GM18502 (cell line): ENCODE results near the gene LRRC59.
"Not testable (repeated sequence)": the region's sequence is repeated elsewhere in the genome, so short reads cannot be mapped to it uniquely, and the experiment has no call there.

ENCODE experiments used
- ATAC-seq: cut with Tn5 transposase; IDR thresholded peaks from one replicate; pipeline ENCODE4 v1.9.1; 2021; ENCODE audit warnings: mild to moderate bottlenecking; ENCODE audit not compliant: unreplicated experiment, poor library complexity

Gene LRRC59

DNA sequence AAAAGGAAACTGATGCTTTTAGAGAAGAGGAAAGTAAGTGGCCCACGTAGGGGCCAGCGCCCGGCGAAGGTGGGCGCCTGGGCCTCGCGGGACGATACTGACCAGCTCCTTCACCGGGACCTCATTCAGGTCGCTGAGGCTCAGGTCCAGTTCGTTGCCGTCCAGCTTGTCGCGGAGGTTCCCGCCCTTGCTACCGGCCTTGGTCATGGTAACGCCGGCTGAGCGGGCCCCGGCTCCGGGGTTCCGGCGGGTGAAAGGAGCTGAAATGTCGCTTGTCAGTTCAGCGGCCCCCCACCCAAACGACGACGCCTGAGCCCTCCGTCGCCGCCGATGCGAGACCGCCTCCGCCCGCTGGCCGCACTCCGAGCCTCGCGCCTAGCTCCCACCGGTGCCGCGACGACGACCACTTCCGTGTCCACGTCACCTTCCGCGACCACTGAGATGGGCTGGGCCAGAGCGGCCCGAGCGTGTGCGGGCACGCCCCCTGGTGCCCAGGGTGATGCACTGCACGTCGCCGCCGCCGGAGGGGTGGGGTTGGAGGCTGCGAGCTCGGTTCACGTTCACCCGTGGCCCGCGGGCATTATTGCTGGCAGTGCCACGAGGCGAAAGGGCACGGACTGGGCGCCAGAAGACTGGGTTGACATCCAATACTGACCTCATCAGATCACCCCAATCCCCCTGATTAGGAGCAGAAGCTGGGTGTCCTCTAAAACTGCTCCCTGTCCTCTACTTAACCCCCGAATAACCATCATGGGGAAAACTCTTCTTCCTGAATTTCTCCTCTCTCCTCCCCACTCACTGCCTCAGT, at the start of gene LRRC59:
Gene LRRC59, minus strand, starts transcription at position 413 of the 808 bp plus-strand sequence. Its CDS starts 206 bp downstream, at position 207.
- ATAC-seq = peak; percentile 96

DNA sequence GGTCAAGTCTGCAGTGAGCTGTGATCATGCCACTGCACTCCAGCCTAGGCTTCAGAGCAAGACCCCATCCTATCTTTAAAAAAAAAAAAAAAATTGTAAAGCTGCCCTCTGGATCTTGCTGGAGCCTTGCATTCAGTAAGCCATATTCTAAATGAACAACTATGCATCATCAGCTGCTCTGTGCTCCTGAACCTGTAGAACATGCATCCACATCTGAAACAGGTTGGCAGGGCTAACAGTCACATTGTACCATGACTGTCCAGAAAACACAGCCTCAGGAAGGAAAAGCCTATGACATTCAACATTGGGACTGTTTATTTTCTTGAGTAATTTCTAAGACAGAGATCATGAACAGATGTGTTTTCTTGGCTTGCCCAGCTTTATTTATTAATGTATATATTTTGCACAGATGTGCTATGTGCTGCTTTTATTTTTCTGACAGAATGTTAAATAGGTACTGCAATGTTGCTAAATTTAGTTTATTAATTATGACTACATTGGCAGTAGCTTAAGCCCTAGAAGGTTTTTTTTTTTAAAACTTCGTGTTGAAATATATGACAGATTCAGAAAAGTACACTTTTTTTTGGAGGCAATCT, 48.5 kb upstream of the LRRC59 start:
- no peak for ATAC-seq

DNA sequence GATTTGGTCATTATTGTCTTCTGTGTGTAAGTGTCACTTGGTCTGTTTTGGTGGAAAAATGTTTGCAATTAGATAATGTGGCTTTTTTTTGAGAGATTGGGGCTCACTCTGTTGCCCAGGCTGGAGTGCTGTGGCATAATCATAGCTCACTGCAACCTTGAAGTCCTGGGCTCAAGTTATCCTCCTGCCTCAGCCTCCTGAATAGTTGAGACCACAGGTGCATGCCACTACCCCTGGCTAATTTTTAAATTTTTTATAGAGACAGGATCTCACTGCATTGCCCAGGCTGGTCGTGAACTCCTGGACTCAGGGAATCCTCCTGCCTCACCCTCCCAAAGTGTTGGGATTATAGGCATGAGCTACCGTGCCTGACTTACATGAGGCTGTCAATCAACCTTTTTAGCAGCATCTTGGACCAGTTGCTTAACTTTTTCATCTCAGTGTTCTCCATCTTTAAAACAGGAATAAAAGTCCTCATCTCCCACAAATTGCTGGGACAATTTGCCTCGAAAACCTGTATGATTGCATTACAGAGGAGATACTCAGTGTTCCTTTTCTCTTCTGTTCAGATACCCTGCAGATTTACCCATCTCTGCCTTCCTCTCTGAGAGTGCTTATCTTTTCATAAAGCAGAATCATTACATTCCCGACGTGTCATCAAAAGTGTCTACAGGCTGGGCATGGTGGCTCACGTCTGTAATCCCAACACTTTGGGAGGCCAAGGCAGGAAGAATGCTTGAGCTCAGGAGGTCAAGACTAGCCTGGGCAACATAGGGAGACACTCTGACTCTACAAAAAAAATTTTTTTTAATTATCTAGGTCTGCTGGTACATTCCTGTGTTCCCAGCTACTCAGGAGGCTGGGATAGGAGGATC, 47.8 kb upstream of the LRRC59 start:
- ATAC-seq = no peak

GRCh38 chr17:50443505-50443974, 46.2 kb upstream of the LRRC59 start:
- ATAC-seq = no peak

DNA sequence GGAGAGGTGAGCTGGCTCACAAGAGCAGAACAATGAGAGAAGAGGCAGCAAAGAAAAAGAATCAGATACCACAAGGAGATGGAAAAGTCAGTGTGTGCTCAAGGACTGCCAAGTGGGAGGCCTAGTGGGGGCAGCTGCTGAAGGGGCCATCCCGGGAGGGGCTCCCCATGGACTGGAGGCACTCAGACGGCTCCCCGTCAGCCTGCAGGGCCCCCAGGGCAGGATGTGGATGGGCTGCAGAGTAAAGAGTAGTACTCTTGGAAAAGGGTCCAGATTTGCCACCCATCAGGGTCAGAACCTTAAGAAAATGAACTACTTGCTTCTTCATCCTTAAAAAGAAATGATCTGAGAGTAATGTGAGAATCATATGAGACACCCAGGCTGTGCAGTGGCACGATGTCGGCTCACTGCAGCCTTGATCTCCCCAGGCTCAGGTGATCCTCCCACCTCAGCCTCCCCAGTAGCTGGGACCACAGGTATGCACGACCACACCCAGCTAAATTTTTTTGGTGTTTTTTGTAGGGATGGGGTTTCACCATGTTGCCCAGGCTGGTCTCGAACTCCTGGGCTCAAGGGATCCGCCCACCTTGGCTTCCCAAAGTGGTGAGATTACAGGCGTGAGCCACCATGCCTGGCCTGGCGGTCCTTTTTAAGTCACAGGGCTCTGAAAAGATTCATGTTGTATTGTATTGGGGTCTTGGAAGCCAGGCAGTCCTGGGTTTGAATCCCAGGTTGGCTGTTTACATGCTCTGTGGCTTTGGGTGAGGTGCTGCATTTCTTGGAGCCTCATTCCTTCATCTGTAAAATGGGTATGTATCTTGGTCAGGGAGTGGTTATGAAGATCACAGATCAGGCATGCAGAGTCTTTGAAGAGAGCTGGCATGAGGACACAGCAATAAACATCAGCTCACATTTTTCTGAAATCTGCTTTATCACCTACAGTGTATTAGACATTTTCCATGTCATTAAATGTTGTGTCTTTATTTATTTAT, 43.8 kb upstream of the LRRC59 start:
- ATAC-seq = no peak

DNA sequence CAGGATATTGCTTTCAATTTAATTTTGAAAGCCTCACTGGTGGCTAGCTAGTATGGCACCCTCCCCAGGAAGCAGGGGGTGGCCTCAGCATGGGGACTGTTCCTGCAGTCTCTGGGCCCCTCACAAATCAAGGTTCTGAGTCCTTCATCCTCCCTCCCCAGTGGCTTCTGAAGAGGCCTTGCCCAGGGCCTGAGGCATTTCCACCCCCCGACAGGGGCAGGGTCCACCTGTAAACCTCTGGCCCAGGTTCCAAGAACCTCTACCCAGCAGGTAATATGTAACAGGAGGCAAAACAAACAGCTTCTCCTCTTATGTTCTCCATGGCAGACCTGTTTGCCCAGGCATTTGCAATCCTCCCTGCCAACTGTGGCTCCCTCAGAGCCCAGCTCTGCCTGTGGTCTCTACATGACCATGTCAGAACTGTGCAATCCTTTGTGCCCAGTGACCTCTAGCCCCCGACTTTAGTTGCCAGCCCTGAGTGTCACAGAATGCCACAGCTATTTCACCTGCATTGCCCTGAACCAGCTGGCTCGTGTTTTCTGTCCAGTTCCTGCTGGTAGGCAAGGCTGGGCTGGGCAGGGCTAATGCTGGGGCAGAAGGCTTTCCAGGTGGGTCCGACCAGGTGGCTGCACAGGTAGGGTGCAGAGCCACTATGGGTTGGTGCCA, 43.0 kb upstream of the LRRC59 start:
- no peak for ATAC-seq

GRCh38 chr17:50439008-50439407, 41.7 kb upstream of the LRRC59 start:
- ATAC-seq = no peak

- no peak for ATAC-seq
Measured at GRCh38 chr17:50437409-50437808, 40.1 kb upstream of the LRRC59 start.

DNA sequence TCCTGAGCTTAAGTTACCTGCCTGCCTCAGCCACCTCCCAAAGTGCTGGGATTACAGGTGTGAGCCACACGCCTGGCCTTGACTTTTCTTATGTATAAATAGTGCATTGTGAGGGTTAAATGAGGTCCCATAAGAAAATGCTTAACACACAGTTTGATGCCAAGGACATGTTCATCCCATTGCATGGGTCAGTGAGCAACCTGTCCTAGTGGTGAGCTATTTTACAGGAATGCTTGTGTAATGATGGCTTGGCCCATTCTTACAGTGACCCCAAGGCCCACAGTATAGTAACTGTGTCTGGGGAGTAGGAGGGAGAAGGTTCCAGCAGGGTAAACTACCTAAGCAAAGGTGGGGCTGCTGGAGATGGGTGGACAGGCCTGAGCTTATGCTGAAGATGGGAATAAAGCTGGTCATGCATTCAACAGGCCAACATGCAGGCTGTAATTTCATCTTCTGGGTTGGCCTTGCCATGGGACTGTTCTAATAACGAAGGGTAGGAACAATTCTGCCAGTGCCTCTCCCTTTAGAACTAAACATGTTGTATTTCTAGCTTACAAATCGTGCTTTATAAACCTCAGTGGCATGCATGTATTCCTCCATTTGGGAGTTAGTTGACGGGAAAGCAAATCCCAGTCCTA, 34.9 kb upstream of the LRRC59 start:
- ATAC-seq = no peak

- no peak for ATAC-seq
Measured at GRCh38 chr17:50430821-50431618, 33.7 kb upstream of the LRRC59 start.

GRCh38 chr17:50429793-50430192, 32.5 kb upstream of the LRRC59 start:
- ATAC-seq = no peak

GRCh38 chr17:50428831-50429424, 31.6 kb upstream of the LRRC59 start:
- no peak for ATAC-seq

GRCh38 chr17:50428126-50428525, 30.8 kb upstream of the LRRC59 start:
- ATAC-seq = not testable (repeated sequence)

GRCh38 chr17:50426814-50427787, 29.8 kb upstream of the LRRC59 start:
- no peak for ATAC-seq

DNA sequence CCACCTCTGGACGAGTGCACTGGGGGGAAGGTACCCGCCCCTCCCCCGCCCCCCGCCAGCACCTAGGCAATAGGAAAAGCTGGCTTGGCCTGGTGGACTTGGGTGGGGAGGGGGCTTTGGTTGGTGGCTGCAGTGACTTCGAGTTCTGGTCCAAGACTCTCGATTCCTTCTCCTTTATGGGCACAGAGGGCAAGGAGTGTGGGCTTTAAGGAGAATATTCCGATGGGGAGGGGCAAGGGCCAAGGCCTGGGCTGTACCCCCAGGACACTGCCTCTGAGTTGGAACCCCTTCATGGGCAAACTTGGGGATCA, 29.1 kb upstream of the LRRC59 start:
- ATAC-seq = no peak

- ATAC-seq = peak; percentile 61
Measured at GRCh38 chr17:50425682-50426471, 28.6 kb upstream of the LRRC59 start, which contains the start of gene ACSF2. TSS of gene ACSF2 (plus strand) at chr17:50426218. CDS start at chr17:50426262, 44 bp downstream.
